ENCODE results near the gene PDE10A. TPM values are rescaled to one million over a fixed set of nuclear protein-coding genes. Genes with fewer than 3 reads are reported as not detected.

PDE10A gene
- total RNA-seq, 1 experiment from 2014 or later: 0.31 TPM

DNA sequence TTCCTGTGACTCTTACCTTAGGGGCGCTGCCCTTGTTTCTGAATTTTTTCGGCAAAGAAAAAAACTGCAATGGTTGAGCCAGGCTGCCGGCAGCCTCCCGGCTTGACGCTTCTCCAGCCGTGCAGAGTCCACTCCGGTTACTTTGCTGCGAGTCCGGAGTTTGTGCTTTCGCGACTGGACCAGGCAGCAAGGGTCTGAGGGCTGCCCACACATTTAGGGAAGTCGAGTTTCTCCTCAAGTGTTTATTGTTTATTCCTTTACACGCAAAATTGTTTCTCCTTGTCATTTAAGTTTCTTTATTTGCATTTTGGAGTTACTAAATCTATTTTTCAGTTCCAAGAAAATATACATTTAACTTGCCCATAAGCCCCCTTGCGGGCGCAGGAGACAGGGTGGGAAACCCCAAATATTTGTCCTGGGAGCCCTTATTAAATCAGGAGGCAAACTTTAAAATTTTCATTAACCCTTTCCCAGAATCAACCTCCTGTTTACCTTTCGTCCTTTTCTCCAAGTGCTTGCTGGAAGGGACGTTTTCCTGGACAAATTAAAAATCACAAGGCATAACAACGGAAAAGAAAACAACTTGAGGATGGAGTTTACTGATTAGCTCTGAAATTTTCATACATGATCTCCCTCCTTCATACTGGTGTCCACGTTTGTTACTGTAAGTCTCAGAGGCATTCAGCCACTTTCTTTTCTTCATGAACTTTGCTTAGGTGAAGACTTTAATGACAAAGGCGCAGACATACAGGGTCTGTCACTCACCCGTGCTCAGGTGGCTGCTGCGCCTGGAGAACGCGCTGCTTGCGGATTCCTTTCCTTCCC lies 1.7 kb upstream of the PDE10A start:
- Histone ChIP-seq H2BK5ac (ENCODE audit: insufficient read length, low read length) (no peak overlapping the region), H4K5ac (ENCODE audit: insufficient read length, low read depth, low read length) (no peak overlapping the region), H3K27me3 (ENCODE audit: insufficient read depth, low read length) (peaks cover 47% of the 10 kb centered on the region), H2BK120ac (ENCODE audit: low read depth, low read length, poor library complexity, severe bottlenecking) (no peak overlapping the region), H3K79me2 (ENCODE audit: insufficient read depth, low read length) (no peaks in the 10 kb centered on the region), H4K91ac (ENCODE audit: insufficient read length, low read depth, low read length) (no peak overlapping the region), H3K14ac (ENCODE audit: insufficient read depth, low read length) (no peak overlapping the region), H3K56ac (ENCODE audit: insufficient read length, low read depth, low read length) (no peak overlapping the region), H3T11ph (ENCODE audit: low read length) (no peak overlapping the region), H2BK15ac (ENCODE audit: low read depth, low read length) (no peak overlapping the region), H2BK20ac (ENCODE audit: low read depth, low read length, poor library complexity, severe bottlenecking) (no peak overlapping the region), H3K4ac (ENCODE audit: low read depth, low read length) (no peak overlapping the region), H3K4me1 (ENCODE audit: insufficient read depth, low read length) (peaks cover 2% of the 10 kb centered on the region), H3K18ac (ENCODE audit: insufficient read length, low read depth, low read length) (no peak overlapping the region), H3K9me3 (ENCODE audit: control insufficient read depth, low read depth, low read length) (no peaks in the 10 kb centered on the region), H3K4me2 (ENCODE audit: insufficient read depth, insufficient read length, low read length) (peak overlapping the region; percentile 76), H2AFZ (ENCODE audit: low read length) (no peak overlapping the region), H3K27ac (ENCODE audit: insufficient read length, low read depth, low read length) (no peak overlapping the region), H3K79me1 (ENCODE audit: insufficient read depth, low read depth, low read length, poor library complexity, severe bottlenecking) (no peaks in the 10 kb centered on the region), H3K23me2 (ENCODE audit: insufficient read length, low read depth, low read length, poor library complexity, severe bottlenecking) (peaks cover 25% of the 10 kb centered on the region), H4K20me1 (ENCODE audit: control insufficient read depth, insufficient read depth, insufficient read length) (no peaks in the 10 kb centered on the region), H3K9ac (ENCODE audit: extremely low read depth, insufficient read length, low read length) (no peak overlapping the region), H2BK12ac (ENCODE audit: insufficient read length, low read depth, low read length) (no peak overlapping the region), H2AK5ac (ENCODE audit: insufficient read length, low read length) (no peak overlapping the region), H3K23ac (ENCODE audit: insufficient read length, low read depth, low read length) (no peak overlapping the region), H4K8ac (replicated peaks; ENCODE audit: insufficient read length, low read depth, low read length) (no peak overlapping the region)
- H3K36me3 Mint-ChIP-seq (ENCODE audit: insufficient read depth in 1 of 3, low read depth in 3 of 3): peaks cover 0 to 5% (median 0%) of the 10 kb centered on the region in 3 experiments; a peak in 2 of 7 replicates
- peak; percentile 32 for TF ChIP-seq CTCF (conservative IDR thresholded peaks at IDR 0.05)
- peak overlapping the region; percentile 63 to 91 for H3K4me3 Mint-ChIP-seq
- H3K9me3 Mint-ChIP-seq: peaks cover 0 to 4% of the 10 kb centered on the region in 2 experiments; a peak in 2 of 5 replicates
- no peak for DNase-seq
- H3K4me1 Mint-ChIP-seq: peaks cover 26 to 43% of the 10 kb centered on the region in 2 experiments
- peaks cover 70% of the 10 kb centered on the region for H3K27me3 Mint-ChIP-seq (ENCODE audit: low read depth)
- WGBS (ENCODE audit: extremely low coverage, insufficient read length, low lambda C conversion rate): no CpG with 5 or more reads among the region's 25 CpGs
- no peak overlapping the region for H3K27ac Mint-ChIP-seq

Data from H9 (cell line).